Measurements from ENCODE around the gene CYP2W1. TPM values are rescaled to one million over a fixed set of nuclear protein-coding genes. Genes with fewer than 3 reads are reported as not detected.
"Not testable (repeated sequence)": the region's sequence is repeated elsewhere in the genome, so short reads cannot be mapped to it uniquely, and the experiment has no call there.

Gene CYP2W1
- total RNA-seq, 2 donors from 2014 or later: not detected

GRCh38 chr7:949021-949934 lies 33.7 kb upstream of the CYP2W1 start:
- DNase-seq (peak; percentile 19), ATAC-seq (no peak)
- intact Hi-C loops (cut with DNase I): no loop called here

GRCh38 chr7:951881-952547 lies 31.0 kb upstream of the CYP2W1 start:
- no peak for ATAC-seq
- intact Hi-C loops (cut with DNase I): loop anchor here in 1 of 2 donors (5.0 kb wide), 1 partner anchor 40 kb away; no protein-coding TSS in a partner anchor
- peak; percentile 18 for DNase-seq

GRCh38 chr7:952548-953441 lies 30.2 kb upstream of the CYP2W1 start:
- intact Hi-C loops (cut with DNase I): loop anchor here in 1 of 2 donors (5.0 kb wide), 1 partner anchor 40 kb away; no protein-coding TSS in a partner anchor
- DNase-seq: peak; percentile 22
- ATAC-seq: no peak

- DNase-seq (peak; percentile 66), ATAC-seq (peak; percentile 68 to 77)
- intact Hi-C loops (cut with DNase I): loop anchor here in 1 of 2 donors (5.0 kb wide), 1 partner anchor 41 kb away; no protein-coding TSS in a partner anchor
These were observed 29.2 kb upstream of the CYP2W1 start for GRCh38 chr7:953547-954327.

- ATAC-seq (peak; percentile 53 to 60), DNase-seq (peak; percentile 51)
- intact Hi-C loops (cut with DNase I): loop anchor here in 1 of 2 donors (5.0 kb wide), 1 partner anchor 42 kb away; no protein-coding TSS in a partner anchor
These were observed 28.4 kb upstream of the CYP2W1 start, which contains the start of gene ADAP1 for GRCh38 chr7:954330-955238. TSS of gene ADAP1 (minus strand) at chr7:954680. CDS start at chr7:954477, 203 bp downstream.

DNA sequence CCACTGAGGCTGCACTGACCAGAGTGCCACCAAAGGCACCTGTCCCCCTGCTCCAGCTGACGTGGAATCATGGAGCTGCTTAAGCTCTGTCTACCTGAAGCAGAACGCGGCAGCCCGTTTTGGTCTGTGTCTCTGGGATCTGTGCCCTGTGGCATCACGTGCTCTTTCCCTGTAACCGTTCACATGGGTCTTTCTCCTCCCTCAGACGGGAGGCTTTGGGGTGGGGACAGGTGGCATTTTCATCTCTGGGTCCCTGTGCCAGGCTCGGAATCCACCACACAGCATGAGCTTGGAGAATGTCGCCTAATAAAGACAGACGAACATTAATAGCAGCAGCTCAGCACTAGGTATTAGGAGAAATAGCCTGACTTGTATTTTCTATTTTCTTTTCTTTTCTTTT lies 26.9 kb upstream of the CYP2W1 start:
- intact Hi-C loops (cut with DNase I): no loop called here

GRCh38 chr7:957418-958220 lies 25.4 kb upstream of the CYP2W1 start:
- intact Hi-C loops (cut with DNase I): no loop called here
- ATAC-seq (peak; percentile 25 to 44), DNase-seq (peak; percentile 51)

More for the DNA sequence above, 26.9 kb upstream of the CYP2W1 start:
- DNase-seq: peak; percentile 10
- ATAC-seq: no peak

GRCh38 chr7:958221-959200 lies 24.5 kb upstream of the CYP2W1 start:
- DNase-seq (peak; percentile 17), ATAC-seq (no peak)
- intact Hi-C loops (cut with DNase I): no loop called here

- ATAC-seq (no peak), DNase-seq (peak; percentile 25)
- intact Hi-C loops (cut with DNase I): no loop called here
These were observed 23.7 kb upstream of the CYP2W1 start for GRCh38 chr7:959271-959670.

GRCh38 chr7:959740-960139 lies 23.2 kb upstream of the CYP2W1 start:
- peak; percentile 5 for DNase-seq
- intact Hi-C loops (cut with DNase I); ATAC-seq: not testable (repeated sequence)

DNA sequence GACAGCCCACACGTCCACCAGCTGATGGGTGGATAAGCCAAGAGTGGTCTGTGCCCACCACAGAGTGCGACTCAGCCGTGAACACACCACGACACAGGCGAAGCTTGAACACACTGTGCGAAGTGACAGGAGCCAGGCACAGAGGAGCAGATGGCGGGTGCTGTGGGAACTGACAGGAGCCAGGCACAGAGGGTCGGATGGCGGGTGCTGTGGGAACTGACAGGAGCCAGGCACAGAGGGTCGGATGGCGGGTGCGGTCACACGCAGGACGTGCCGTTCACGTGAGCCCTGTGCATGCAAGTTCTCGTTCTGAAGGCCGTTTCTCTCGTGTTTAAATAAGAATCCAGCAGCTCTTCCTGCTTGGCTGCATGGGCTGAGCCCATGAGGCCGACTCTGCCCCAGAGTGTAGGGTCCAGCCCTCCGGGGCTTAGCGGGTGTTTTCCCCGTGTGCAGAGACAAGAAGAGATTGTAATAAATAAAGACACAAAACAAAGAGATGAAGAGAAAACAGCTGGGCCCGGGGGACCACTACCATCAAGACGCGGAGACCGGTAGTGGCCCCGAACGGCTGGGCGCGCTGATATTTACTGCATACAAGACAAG lies 22.6 kb upstream of the CYP2W1 start:
- intact Hi-C loops (cut with DNase I): no loop called here
- peak; percentile 14 for DNase-seq
- no peak for ATAC-seq

DNA sequence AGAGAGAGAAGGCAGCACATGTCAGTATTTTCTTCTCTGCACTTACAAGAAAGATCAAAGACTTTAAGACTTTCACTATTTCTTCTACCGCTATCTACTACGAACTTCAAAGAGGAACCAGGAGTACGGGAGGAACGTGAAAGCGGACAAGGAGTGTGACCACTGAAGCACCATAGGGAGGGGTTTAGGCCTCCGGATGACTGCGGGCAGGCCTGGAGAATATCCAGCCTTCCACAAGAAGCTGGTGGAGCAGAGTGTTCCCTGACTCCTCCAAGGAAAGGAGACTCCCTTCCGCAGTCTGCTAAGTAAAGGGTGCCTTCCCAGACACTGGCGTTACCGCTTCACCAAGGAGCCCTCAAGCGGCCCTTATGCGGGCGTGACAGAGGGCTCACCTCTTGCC lies 22.0 kb upstream of the CYP2W1 start:
- ATAC-seq; intact Hi-C loops (cut with DNase I): not testable (repeated sequence)
- DNase-seq: peak; percentile 18

- ATAC-seq: no peak
- peak; percentile 15 for DNase-seq
- intact Hi-C loops (cut with DNase I): no loop called here
These were observed 21.2 kb upstream of the CYP2W1 start for GRCh38 chr7:961546-962400.

Data from left cardiac atrium (tissue), 4 donors.